ENCODE results near the gene ZNF607. TPM values are rescaled to one million over a fixed set of nuclear protein-coding genes. Genes with fewer than 3 reads are reported as not detected.

The ZNF607 gene
- total RNA-seq = 3.8 and 6.8 TPM in 2 replicates

DNA sequence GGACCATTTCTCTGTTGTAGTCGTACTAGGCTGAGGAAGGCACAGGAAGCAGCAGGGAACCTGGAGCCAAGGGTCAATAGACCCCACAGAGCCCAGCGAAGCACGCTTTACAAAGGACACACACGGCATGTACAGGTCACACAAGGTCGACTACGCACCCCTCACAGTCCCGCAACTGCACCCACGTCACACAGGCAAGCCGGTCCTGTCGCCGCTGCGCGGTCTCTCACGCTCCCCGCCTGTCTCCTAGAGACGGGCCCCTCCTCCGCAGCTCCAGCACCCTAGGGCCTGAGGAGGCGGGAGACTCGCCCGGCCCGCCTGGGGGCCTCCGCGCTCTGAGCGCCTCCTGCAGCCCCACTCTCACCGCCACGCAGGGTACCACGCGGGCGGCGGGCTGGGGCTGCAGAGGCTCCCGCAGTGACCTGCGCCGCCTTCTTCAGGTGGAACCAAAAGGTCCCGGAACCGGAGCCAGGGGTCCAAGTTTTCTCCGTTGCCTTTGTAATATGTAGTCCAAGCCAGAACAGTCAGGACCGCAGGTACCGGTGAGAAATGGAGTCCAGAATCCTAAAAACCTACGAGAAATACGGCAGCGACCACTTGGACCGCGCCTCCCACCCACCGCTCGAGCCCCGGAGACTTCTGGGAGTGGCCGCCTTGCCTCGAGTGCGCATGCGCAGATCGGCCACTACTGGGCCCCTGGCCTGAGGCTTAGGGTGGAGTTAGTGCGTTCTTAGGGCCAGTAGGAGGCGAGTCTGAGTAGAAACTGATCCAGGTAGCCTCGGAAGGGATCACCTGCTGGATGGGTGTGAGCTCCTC, at the start of gene ZNF607:
ZNF607 (minus strand) TSS at position 651 of the 816 bp plus-strand sequence. CDS start 8,143 bp downstream, outside the sequence.

DNA sequence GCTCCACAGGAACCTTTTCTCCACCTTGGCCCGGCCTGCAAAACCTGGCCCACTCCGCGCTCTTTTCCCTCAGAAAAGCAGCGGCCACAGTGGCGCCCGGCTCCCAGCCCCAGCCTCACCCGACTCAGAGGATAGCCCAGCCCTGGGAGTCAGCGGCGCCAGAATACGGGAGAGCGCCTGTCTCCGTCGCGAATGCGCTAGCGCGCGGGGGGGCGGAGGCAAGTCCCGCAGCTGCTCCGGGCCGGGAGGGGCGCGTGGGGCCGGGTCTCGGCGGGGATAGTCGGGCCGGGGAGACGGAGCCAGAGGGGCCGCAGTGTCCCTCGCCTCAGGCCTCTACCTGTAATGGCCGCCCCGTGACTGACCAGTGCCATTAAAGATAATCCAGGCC, 64.3 kb downstream of the ZNF607 start, which contains the start of gene ZFP30:
ZFP30 (minus strand) TSS at position 165 of the 388 bp plus-strand sequence. CDS start 7,643 bp downstream, outside the sequence.

Other genes with a start within 250 kb of the ZNF607 start
- 0.58 and 3.4 TPM in 2 replicates for gene ZNF793, start 212.8 kb downstream of the ZNF607 start, total RNA-seq
- gene ZNF571, start 125.0 kb downstream of the ZNF607 start, total RNA-seq = 1.7 and 5.4 TPM in 2 replicates
- 0.19 and 2.3 TPM in 2 replicates for gene ZNF540, start 124.9 kb downstream of the ZNF607 start, total RNA-seq
- 14.6 and 16.9 TPM in 2 replicates for gene ZFP30, start 64.3 kb downstream of the ZNF607 start, total RNA-seq
- 4.4 and 8.5 TPM in 2 replicates for gene ZNF573, start 59.8 kb upstream of the ZNF607 start, total RNA-seq
- gene WDR87, start 186.8 kb upstream of the ZNF607 start, total RNA-seq = not detected in 2 replicates
- gene SIPA1L3, start 187.4 kb upstream of the ZNF607 start, total RNA-seq = 13.2 and 23.6 TPM in 2 replicates